ENCODE measurements around the gene ANP32B.

DNA sequence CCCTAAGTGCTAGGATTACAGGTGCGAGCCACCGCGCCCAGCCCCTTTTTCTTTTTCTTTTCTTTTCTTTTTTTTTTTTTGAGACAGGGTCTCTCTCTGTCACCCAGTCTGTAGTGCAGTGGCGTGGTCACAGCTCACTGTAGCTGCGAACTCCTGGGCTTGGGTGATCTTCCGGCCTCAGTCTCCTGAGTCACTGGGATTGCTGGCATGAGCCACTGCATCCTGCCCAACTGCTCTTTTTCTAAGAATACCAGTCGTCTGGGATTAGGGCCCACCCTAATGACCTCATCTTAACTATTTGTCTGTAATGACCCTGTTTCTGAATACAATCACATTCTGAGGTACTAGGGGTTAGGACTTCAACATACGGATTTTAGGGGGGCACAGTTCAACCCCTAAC lies 39.3 kb downstream of the ANP32B start:
- TF ChIP-seq, protein P1, sequence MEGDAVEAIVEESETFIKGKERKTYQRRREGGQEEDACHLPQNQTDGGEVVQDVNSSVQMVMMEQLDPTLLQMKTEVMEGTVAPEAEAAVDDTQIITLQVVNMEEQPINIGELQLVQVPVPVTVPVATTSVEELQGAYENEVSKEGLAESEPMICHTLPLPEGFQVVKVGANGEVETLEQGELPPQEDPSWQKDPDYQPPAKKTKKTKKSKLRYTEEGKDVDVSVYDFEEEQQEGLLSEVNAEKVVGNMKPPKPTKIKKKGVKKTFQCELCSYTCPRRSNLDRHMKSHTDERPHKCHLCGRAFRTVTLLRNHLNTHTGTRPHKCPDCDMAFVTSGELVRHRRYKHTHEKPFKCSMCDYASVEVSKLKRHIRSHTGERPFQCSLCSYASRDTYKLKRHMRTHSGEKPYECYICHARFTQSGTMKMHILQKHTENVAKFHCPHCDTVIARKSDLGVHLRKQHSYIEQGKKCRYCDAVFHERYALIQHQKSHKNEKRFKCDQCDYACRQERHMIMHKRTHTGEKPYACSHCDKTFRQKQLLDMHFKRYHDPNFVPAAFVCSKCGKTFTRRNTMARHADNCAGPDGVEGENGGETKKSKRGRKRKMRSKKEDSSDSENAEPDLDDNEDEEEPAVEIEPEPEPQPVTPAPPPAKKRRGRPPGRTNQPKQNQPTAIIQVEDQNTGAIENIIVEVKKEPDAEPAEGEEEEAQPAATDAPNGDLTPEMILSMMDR (IDR thresholded peaks at IDR 0.05; ENCODE audit: insufficient read depth, low read depth, low read length) = no peak
- TF ChIP-seq EZH2 (IDR thresholded peaks at IDR 0.05; ENCODE audit: insufficient read depth, low read length) = no peak

Data from astrocyte (in vitro differentiated cells and primary cell).